ENCODE results near the gene GPR17. TPM values are rescaled to one million over a fixed set of nuclear protein-coding genes. Genes with fewer than 3 reads are reported as not detected.

The GPR17 gene, protein sequence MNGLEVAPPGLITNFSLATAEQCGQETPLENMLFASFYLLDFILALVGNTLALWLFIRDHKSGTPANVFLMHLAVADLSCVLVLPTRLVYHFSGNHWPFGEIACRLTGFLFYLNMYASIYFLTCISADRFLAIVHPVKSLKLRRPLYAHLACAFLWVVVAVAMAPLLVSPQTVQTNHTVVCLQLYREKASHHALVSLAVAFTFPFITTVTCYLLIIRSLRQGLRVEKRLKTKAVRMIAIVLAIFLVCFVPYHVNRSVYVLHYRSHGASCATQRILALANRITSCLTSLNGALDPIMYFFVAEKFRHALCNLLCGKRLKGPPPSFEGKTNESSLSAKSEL
- under 0.01 TPM for total RNA-seq
- 0.07 TPM for polyA plus RNA-seq
- long read RNA-seq, donor 1 = 0 reads
- long read RNA-seq, donor 2 = 0 reads
- long read RNA-seq, donor 3 = 0 reads
- long read RNA-seq, donor 4 = 0 reads
- long read RNA-seq, donor 5 = 0 reads
- long read RNA-seq, donor 6 = 0 reads
- long read RNA-seq, donor 7 = 0 reads
- long read RNA-seq, donor 8 = 0 reads
- long read RNA-seq, donor 9 = 0 reads
- long read RNA-seq, donor 10 = 0 reads

DNA sequence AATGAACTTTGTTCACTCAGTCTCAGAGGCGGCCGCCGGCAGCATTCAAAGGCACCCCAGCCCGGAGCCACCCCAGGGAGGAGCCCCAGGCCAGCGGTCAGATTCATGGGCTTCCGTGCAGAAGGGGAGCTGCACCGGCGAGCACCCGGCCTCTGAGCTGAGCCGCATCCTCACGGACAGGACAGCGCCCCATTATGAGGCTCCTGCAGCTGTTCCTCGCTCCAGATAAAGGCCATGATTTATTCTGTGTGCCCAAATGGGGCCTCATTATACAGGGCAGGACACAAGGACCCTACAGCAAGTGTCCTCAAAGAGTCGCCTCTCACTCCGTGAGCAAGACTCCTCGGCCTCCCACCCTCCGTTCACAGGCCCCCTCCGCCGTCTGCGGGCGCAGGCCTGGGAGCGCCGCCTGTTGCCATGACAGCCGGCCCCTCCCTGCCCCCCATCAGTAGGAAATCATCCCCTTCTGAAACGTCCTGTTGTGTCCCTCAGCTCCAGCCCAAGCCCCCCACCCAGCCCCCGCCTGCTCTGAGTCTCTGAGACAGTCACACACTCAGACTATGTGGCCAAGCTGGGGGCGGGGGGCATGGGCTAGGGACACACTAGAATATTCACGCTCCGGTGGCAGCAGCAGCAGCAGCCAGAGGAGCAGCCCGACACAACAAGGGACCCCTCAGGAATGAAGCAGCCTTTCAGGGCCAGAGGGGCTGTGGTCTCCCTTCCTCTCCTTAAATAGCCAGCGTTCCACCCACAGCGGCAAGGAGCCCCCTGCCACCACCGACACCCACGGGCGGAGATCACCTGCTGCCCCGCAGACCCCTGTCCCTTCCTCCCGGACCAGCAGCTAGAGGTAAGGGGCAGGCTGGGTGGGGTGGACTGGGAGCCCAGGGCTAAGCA, at the start of gene GPR17:
Gene GPR17 (plus strand): TSS at position 759 of the 897 bp plus-strand sequence. CDS start 4,583 bp downstream, outside the sequence.
- WGBS = 94% methylated on average over 37 of the region's 37 CpGs
- H3K4me3 ChIP-seq (ENCODE audit: low read length in 2 of 2) = no peak within 1 kb of the TSS
- peaks cover 0 to 5% of the 10 kb centered on the region in 2 donors for H3K9me3 ChIP-seq (ENCODE audit: control insufficient read depth in 2 of 2, insufficient read depth in 1 of 2, low read length in 1 of 2)
- H3K27ac ChIP-seq (ENCODE audit: low read depth in 1 of 2, low read length in 1 of 2) = no peak within 1 kb of the TSS
- no peaks in the 10 kb centered on the region for H3K36me3 ChIP-seq (ENCODE audit: control insufficient read depth in 2 of 2, insufficient read depth in 2 of 2, low read length in 1 of 2)
- H3K27me3 ChIP-seq (ENCODE audit: control insufficient read depth in 2 of 2, insufficient read depth in 1 of 2, low read length in 1 of 2) = no peaks in the 10 kb centered on the region
- DNase-seq (ENCODE audit: low read depth in 6 of 9, low spot score in 9 of 9) = no peak
- H3K4me1 ChIP-seq (ENCODE audit: control insufficient read depth in 2 of 2, insufficient read depth in 2 of 2, low read length in 2 of 2) = peaks cover 34 to 85% of the 10 kb centered on the region in 2 donors

DNA sequence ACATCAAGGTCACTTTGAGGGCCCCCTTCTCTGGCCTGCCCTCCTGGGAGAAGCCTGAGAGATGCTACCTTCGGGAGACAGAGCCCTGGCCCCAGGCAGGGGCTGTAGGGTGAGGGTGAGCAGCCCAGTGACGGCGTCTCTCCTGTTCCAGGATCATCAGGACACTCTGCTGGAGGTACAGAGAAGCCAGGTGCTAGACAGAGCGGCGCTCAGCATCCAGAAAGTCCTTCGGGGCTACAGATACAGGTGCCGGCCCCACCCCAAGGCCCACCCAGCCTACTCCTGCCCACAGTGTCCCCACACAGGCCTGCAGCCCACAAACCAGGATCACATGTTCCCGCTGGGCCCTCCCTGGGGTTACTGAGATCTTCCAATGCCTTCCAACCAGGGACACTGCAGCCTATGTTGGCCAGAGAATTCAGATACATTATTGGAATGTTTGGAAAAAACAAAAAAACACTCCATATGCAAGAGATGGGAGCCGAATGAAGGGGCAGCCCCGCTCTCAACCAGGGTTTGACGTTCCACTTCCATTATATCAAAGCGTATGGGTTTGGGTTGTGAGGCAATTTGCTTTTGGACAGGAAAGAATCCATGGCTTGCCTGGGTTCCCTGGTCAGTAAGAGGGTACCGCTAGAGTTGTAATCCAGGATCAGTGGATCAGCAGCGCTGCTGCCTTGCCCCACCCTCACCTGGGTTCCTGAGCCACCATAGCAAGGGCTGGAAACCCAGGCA, 49.5 kb upstream of the GPR17 start:
- Histone ChIP-seq H3K4me1 (ENCODE audit: control insufficient read depth in 2 of 2, insufficient read depth in 2 of 2, low read length in 2 of 2) (peaks cover 2 to 4% of the 10 kb centered on the region in 2 donors), H3K27ac (ENCODE audit: low read depth in 1 of 2, low read length in 1 of 2) (no peak overlapping the region), H3K9me3 (ENCODE audit: control insufficient read depth in 2 of 2, insufficient read depth in 1 of 2, low read length in 1 of 2) (peaks cover 0 to 10% of the 10 kb centered on the region in 2 donors), H3K27me3 (ENCODE audit: control insufficient read depth in 2 of 2, insufficient read depth in 1 of 2, low read length in 1 of 2) (no peaks in the 10 kb centered on the region), H3K4me3 (ENCODE audit: low read length in 2 of 2) (no peak overlapping the region), H3K36me3 (ENCODE audit: control insufficient read depth in 2 of 2, insufficient read depth in 2 of 2, low read length in 1 of 2) (no peaks in the 10 kb centered on the region)
- WGBS = 97% methylated on average over 14 of the region's 14 CpGs
- no peak for DNase-seq (ENCODE audit: low read depth in 6 of 9, low spot score in 9 of 9)

DNA sequence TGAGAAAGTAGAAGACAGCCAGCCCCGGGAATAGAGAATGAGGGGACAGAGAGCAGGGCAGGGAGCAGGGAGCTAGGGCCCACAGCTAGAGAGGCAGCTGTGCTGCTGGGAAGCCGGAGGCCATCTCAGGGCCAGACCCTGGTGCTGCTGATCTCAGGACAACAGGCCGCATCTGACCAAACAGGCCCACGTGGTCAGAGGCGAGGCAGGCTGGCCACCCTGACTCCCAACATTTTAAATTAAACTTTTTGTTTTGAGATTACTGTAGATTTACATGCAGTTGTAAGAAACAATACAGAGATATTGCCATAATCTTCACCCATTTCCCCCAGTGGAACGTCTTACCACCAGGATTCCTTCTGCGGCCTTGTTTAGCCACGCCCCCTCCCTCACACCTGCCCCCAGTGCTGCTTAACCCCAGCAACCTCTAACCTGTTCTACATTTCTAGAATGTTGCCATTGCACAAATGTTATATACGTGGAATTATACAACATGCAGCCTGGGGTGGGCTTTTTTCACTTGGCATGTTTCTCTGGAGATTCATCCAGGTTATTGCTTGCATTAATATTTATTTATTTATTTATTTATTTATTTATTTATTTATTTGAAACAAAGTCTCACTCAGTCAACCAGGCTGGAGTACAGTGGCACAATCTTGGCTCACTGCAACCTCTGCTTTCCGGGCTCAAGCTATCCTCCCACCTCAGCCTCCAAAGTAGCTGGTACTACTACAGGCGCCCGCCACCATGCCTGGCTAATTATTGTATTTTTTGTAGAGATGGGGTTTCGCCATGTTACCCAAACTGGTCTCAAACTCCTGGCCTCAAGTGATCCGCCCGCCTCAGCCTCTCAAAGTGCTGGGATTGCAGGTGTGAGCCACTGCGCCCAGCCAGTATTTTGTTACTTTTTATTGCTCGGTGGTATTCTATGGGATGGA, 48.6 kb upstream of the GPR17 start:
- DNase-seq (ENCODE audit: low read depth in 6 of 9, low spot score in 9 of 9) = no peak
- 82% methylated on average over 17 of the region's 17 CpGs for WGBS
- peaks cover 0 to 2% of the 10 kb centered on the region in 2 donors for H3K4me1 ChIP-seq (ENCODE audit: control insufficient read depth in 2 of 2, insufficient read depth in 2 of 2, low read length in 2 of 2)
- H3K27ac ChIP-seq (ENCODE audit: low read depth in 1 of 2, low read length in 1 of 2) = no peak overlapping the region
- H3K9me3 ChIP-seq (ENCODE audit: control insufficient read depth in 2 of 2, insufficient read depth in 1 of 2, low read length in 1 of 2) = peaks cover 0 to 10% of the 10 kb centered on the region in 2 donors
- no peaks in the 10 kb centered on the region for H3K36me3 ChIP-seq (ENCODE audit: control insufficient read depth in 2 of 2, insufficient read depth in 2 of 2, low read length in 1 of 2)
- H3K27me3 ChIP-seq (ENCODE audit: control insufficient read depth in 2 of 2, insufficient read depth in 1 of 2, low read length in 1 of 2) = no peaks in the 10 kb centered on the region
- no peak overlapping the region for H3K4me3 ChIP-seq (ENCODE audit: low read length in 2 of 2)

DNA sequence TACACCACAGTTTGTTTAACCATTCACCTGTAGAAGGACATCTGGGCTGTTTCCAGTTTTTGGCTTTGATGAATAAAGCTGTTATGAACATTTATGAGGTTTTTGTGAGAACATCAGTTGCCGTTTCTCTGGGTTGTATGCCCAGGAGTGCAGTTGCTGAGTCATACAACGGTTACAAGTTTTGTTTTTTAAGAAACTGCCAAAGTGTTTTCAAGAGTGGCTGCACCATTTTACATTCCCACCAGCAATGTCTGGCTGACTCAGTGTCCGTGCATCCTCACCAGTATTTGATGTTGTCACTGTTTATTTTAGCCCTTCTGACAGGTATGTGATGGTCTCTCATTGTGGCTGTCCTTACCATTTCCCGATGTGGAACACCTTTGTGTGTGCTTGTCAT, 48.0 kb upstream of the GPR17 start:
- WGBS = 49% methylated on average over 4 of the region's 4 CpGs

DNA sequence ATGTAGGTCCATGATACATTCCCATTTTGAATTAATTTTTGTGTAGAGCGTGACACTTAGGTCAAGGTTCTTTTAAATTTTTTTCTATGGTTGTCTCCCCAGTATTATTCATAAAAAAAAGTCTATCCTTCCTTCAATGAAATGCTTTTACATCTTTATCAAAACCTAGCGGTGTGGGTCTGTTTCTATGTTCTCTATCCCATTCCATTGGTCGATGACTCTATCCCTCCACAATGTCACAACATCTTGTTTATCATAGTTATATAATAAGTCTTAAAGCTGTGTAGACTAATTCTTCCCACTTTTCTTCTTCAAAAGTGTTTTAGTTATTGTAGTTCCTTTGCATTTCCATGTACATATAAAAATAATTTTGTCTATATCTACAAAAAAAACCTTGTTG, 47.2 kb upstream of the GPR17 start:
- WGBS = 95% methylated on average over 3 of the region's 3 CpGs
- peaks cover 0 to 10% of the 10 kb centered on the region in 2 donors for H3K9me3 ChIP-seq (ENCODE audit: control insufficient read depth in 2 of 2, insufficient read depth in 1 of 2, low read length in 1 of 2)
- no peak for DNase-seq (ENCODE audit: low read depth in 6 of 9, low spot score in 9 of 9)
- H3K4me3 ChIP-seq (ENCODE audit: low read length in 2 of 2) = no peak overlapping the region
- no peak overlapping the region for H3K27ac ChIP-seq (ENCODE audit: low read depth in 1 of 2, low read length in 1 of 2)
- no peaks in the 10 kb centered on the region for H3K27me3 ChIP-seq (ENCODE audit: control insufficient read depth in 2 of 2, insufficient read depth in 1 of 2, low read length in 1 of 2)
- H3K36me3 ChIP-seq (ENCODE audit: control insufficient read depth in 2 of 2, insufficient read depth in 2 of 2, low read length in 1 of 2) = no peaks in the 10 kb centered on the region
- H3K4me1 ChIP-seq (ENCODE audit: control insufficient read depth in 2 of 2, insufficient read depth in 2 of 2, low read length in 2 of 2) = peaks cover 0 to 2% of the 10 kb centered on the region in 2 donors

More for the DNA sequence above, 48.0 kb upstream of the GPR17 start:
- Histone ChIP-seq H3K9me3 (ENCODE audit: control insufficient read depth in 2 of 2, insufficient read depth in 1 of 2, low read length in 1 of 2) (peaks cover 0 to 10% of the 10 kb centered on the region in 2 donors), H3K27me3 (ENCODE audit: control insufficient read depth in 2 of 2, insufficient read depth in 1 of 2, low read length in 1 of 2) (no peaks in the 10 kb centered on the region), H3K4me3 (ENCODE audit: low read length in 2 of 2) (no peak overlapping the region), H3K4me1 (ENCODE audit: control insufficient read depth in 2 of 2, insufficient read depth in 2 of 2, low read length in 2 of 2) (peaks cover 0 to 2% of the 10 kb centered on the region in 2 donors), H3K27ac (ENCODE audit: low read depth in 1 of 2, low read length in 1 of 2) (no peak overlapping the region), H3K36me3 (ENCODE audit: control insufficient read depth in 2 of 2, insufficient read depth in 2 of 2, low read length in 1 of 2) (no peaks in the 10 kb centered on the region)
- no peak for DNase-seq (ENCODE audit: low read depth in 6 of 9, low spot score in 9 of 9)

DNA sequence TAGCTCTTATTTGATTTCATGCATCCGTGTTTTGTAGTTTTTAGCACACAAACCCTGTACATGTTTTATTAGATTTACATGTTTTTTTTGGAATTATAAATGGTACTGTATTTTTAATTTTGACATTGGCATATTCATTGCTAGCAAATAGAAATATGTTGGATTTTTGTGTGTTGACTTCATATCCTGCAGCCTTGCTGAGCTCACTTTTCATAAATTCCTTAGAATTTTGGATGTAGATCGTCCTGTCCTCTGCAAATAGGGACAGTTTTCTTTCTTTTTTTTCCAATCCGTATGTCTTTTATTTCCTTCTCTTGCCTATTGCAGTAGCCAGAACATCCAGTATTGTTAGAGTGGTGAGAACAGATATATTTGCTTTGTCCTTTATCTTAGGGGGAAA, 46.7 kb upstream of the GPR17 start:
- no peak for DNase-seq (ENCODE audit: low read depth in 6 of 9, low spot score in 9 of 9)
- 95% methylated on average over 3 of the region's 3 CpGs for WGBS
- H3K4me1 ChIP-seq (ENCODE audit: control insufficient read depth in 2 of 2, insufficient read depth in 2 of 2, low read length in 2 of 2) = peaks cover 2 to 3% of the 10 kb centered on the region in 2 donors
- H3K4me3 ChIP-seq (ENCODE audit: low read length in 2 of 2) = no peak overlapping the region
- H3K27me3 ChIP-seq (ENCODE audit: control insufficient read depth in 2 of 2, insufficient read depth in 1 of 2, low read length in 1 of 2) = no peaks in the 10 kb centered on the region
- H3K27ac ChIP-seq (ENCODE audit: low read depth in 1 of 2, low read length in 1 of 2) = no peak overlapping the region
- H3K9me3 ChIP-seq (ENCODE audit: control insufficient read depth in 2 of 2, insufficient read depth in 1 of 2, low read length in 1 of 2) = peaks cover 0 to 10% of the 10 kb centered on the region in 2 donors
- H3K36me3 ChIP-seq (ENCODE audit: control insufficient read depth in 2 of 2, insufficient read depth in 2 of 2, low read length in 1 of 2) = no peaks in the 10 kb centered on the region

DNA sequence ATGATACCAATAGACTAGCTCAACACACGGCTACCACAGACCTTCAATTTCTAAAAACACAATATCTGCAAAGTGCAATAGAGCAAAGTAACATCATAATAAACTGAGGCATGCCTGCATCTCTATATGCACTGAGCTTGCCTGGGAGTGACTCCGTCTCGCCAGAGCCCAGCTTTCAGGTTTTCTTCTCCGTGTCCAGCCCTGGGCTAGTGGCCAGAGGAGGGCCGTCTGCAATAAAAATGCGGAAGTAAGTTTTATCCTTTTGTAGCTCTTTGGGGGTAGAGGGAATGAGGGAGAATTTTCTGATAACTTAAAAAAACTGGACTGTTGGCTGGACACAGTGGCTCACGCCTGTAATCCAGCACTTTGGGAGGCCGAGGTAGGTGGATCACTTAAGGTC, 41.0 kb upstream of the GPR17 start:
- Histone ChIP-seq H3K9me3 (ENCODE audit: control insufficient read depth in 2 of 2, insufficient read depth in 1 of 2, low read length in 1 of 2) (no peaks in the 10 kb centered on the region), H3K4me3 (ENCODE audit: low read length in 2 of 2) (no peak overlapping the region), H3K27me3 (ENCODE audit: control insufficient read depth in 2 of 2, insufficient read depth in 1 of 2, low read length in 1 of 2) (no peaks in the 10 kb centered on the region), H3K36me3 (ENCODE audit: control insufficient read depth in 2 of 2, insufficient read depth in 2 of 2, low read length in 1 of 2) (no peaks in the 10 kb centered on the region), H3K27ac (ENCODE audit: low read depth in 1 of 2, low read length in 1 of 2) (no peak overlapping the region), H3K4me1 (ENCODE audit: control insufficient read depth in 2 of 2, insufficient read depth in 2 of 2, low read length in 2 of 2) (peaks cover 10 to 29% of the 10 kb centered on the region in 2 donors)
- 96% methylated on average over 8 of the region's 8 CpGs for WGBS
- no peak for DNase-seq (ENCODE audit: low read depth in 6 of 9, low spot score in 9 of 9)
